Erythroblast (primary cell): ENCODE results near the gene VWC2.

Experiments
- DNase-seq, 2 experiments: peaks; one replicate each; lab custom pipeline; 2025; lab: John Stamatoyannopoulos, UW
- GATA1 ChIP-seq: IDR thresholded peaks from 2 replicates; pipeline ENCODE4 v1.6.1; 2011; ENCODE audit warnings: low read depth, mild to moderate bottlenecking, control low read depth, low read length, moderate library complexity
- POLR2A ChIP-seq: IDR thresholded peaks from 2 replicates; pipeline ENCODE4 v1.6.1; 2011; ENCODE audit warnings: mild to moderate bottlenecking, low read length

Gene VWC2

GRCh38 chr7:49892481-49892880, 119.0 kb downstream of the VWC2 start:
- DNase-seq = no peak
- TF ChIP-seq POLR2A = no peak
- TF ChIP-seq GATA1 = no peak

GRCh38 chr7:49893131-49893530, 119.7 kb downstream of the VWC2 start:
- TF ChIP-seq POLR2A = no peak
- no peak for TF ChIP-seq GATA1
- no peak for DNase-seq

- TF ChIP-seq GATA1 (no peak), POLR2A (no peak)
- DNase-seq = no peak
Measured at GRCh38 chr7:49894543-49894942, 121.1 kb downstream of the VWC2 start.

- TF ChIP-seq POLR2A (no peak), GATA1 (no peak)
- no peak for DNase-seq
Measured at GRCh38 chr7:49911909-49912308, 138.5 kb downstream of the VWC2 start.

- DNase-seq = no peak
- TF ChIP-seq POLR2A (no peak), GATA1 (no peak)
Measured at GRCh38 chr7:49926720-49927119, 153.3 kb downstream of the VWC2 start.

GRCh38 chr7:49927631-49928030, 154.2 kb downstream of the VWC2 start:
- TF ChIP-seq POLR2A = no peak
- no peak for TF ChIP-seq GATA1
- DNase-seq = no peak

GRCh38 chr7:49928787-49929186, 155.3 kb downstream of the VWC2 start:
- TF ChIP-seq POLR2A = no peak
- no peak for TF ChIP-seq GATA1
- DNase-seq = no peak

- TF ChIP-seq POLR2A (no peak), GATA1 (no peak)
- no peak for DNase-seq
Measured at GRCh38 chr7:49931627-49932026, 158.2 kb downstream of the VWC2 start.

- DNase-seq = no peak
- TF ChIP-seq POLR2A = no peak
- TF ChIP-seq GATA1 = no peak
Measured at GRCh38 chr7:49937608-49938007, 164.2 kb downstream of the VWC2 start.
